GM23248 (cell line): Measurements from ENCODE around the gene IGF2. TPM values are rescaled to one million over a fixed set of nuclear protein-coding genes. Genes with fewer than 3 reads are reported as not detected.

Source experiments
- DNase-seq: peaks from one replicate; pipeline ENCODE4 v3.0.0-alpha.2; 2015
- H2AFZ ChIP-seq: fragments of 200-600 bp; sonication (generic); 2 replicates; pipeline ENCODE4 v1.6.1; 2016; ENCODE audit warnings: antibody characterized with exemption
- H3F3A ChIP-seq: fragments of 200-600 bp; sonication (generic); 2 replicates; pipeline ENCODE4 v1.6.1; 2016; ENCODE audit warnings: mild to moderate bottlenecking, antibody characterized with exemption, mixed run types; ENCODE audit not compliant: insufficient read depth
- H3K27ac ChIP-seq: fragments of 200-600 bp; sonication (generic); 2 replicates; pipeline ENCODE4 v1.5.1; 2016; ENCODE audit warnings: mild to moderate bottlenecking
- H3K27me3 ChIP-seq: fragments of 200-600 bp; sonication (generic); replicated peaks from 2 replicates; pipeline ENCODE4 v1.6.1; 2016; ENCODE audit warnings: mild to moderate bottlenecking; ENCODE audit not compliant: insufficient read depth
- H3K36me3 ChIP-seq: fragments of 200-600 bp; sonication (generic); 2 replicates; pipeline ENCODE4 v1.6.1; 2016; ENCODE audit warnings: low read depth, mild to moderate bottlenecking
- H3K4me1 ChIP-seq: fragments of 200-600 bp; sonication (generic); 2 replicates; pipeline ENCODE4 v1.6.1; 2016; ENCODE audit warnings: mild to moderate bottlenecking; ENCODE audit not compliant: insufficient read depth
- H3K4me2 ChIP-seq: fragments of 200-600 bp; sonication (generic); one replicate; pipeline ENCODE4 v1.6.1; 2016; ENCODE audit warnings: mild to moderate bottlenecking; ENCODE audit not compliant: unreplicated experiment
- H3K4me3 ChIP-seq: fragments of 200-600 bp; sonication (generic); 2 replicates; pipeline ENCODE4 v1.5.1; 2016; ENCODE audit warnings: mild to moderate bottlenecking
- H3K79me2 ChIP-seq: fragments of 200-600 bp; sonication (generic); 2 replicates; pipeline ENCODE4 v1.6.1; 2016; ENCODE audit warnings: mild to moderate bottlenecking; ENCODE audit not compliant: insufficient read depth
- H3K9ac ChIP-seq: fragments of 200-600 bp; sonication (generic); 2 replicates; pipeline ENCODE4 v1.6.1; 2016; ENCODE audit warnings: mild to moderate bottlenecking
- H3K9me2 ChIP-seq: fragments of 200-600 bp; sonication (generic); 2 replicates; pipeline ENCODE4 v1.6.1; 2016; ENCODE audit warnings: mixed run types, mild to moderate bottlenecking, moderate library complexity; ENCODE audit not compliant: insufficient read depth
- H3K9me3 ChIP-seq: fragments of 200-600 bp; sonication (generic); one replicate; pipeline ENCODE4 v1.6.1; 2017; ENCODE audit warnings: low read depth
- H4K20me1 ChIP-seq: fragments of 200-600 bp; sonication (generic); 2 replicates; pipeline ENCODE4 v1.6.0; 2016; ENCODE audit not compliant: insufficient read depth
- EZH2 ChIP-seq: fragments of 200-600 bp; sonication (generic); IDR thresholded peaks from 2 replicates; pipeline ENCODE4 v1.6.1; 2018; ENCODE audit warnings: antibody characterized with exemption, mild to moderate bottlenecking; ENCODE audit not compliant: insufficient read depth, poor library complexity, severe bottlenecking
- EZH2phosphoT487 ChIP-seq: fragments of 200-600 bp; sonication (generic); IDR thresholded peaks from 2 replicates; pipeline ENCODE4 v1.6.1; 2018; ENCODE audit warnings: antibody characterized with exemption, moderate library complexity, mild to moderate bottlenecking, low read depth; ENCODE audit not compliant: insufficient read depth
- WGBS, 2 experiments: methylation state at CpG; one replicate each; pipeline ENCODE4 v1.1.6; 2015 to 2017; ENCODE audit warnings: low lambda C conversion rate in 2 of 2, low coverage in 1 of 2; ENCODE audit errors: missing lambda C conversion rate in 2 of 2; 5-methylcytosine and 5-hydroxymethylcytosine counted together
- in situ Hi-C: fragments of 300-500 bp; cut with MboI; formaldehyde crosslinking; loops from 2 replicates; pipeline ENCODE4 v1.15.0; 2020
- polyA plus RNA-seq: library from polyadenylated mRNA; unstranded; fragments of >200 nt; fragmentation: Nextera tagmentation; extraction: Ambion mirVana; gene quantifications from 2 replicates; pipeline ENCODE4 v1.2.1, GENCODE V29; 2016
- total RNA-seq: library from RNA; depleted of rRNA; stranded (reverse); fragments of >200 nt; shearing (Covaris generic); gene quantifications from 2 replicates; pipeline ENCODE4 v1.2.3, GENCODE V29; 2014

IGF2 gene
- total and polyA plus RNA-seq, 2 experiments from 2014 or later = 0.06 TPM; not detected in 1

DNA sequence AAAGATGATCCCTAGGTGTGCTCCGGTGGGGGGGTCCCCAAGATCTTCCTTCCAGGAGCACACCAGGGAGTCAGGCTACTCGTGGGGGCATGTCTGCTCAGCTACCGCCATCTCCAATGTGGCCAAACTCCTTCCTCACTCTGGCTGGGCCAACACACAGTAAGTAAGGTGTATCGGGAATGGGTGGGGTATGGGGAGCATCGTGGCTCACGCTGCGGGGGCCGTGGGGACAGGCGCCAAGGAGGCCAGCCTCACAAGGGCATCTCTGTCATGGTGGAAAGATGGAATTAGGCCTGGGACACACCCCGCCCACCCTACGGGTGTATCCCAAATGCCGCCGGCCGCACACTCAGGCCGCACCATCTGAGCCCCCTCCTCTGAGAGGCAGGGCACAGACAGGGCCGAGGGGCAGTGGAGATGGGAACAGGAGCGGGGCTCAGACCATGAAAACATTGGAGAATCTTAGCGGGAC, 8.3 kb downstream of the IGF2 start:
- Histone ChIP-seq H3K79me2 (no peaks in the 10 kb centered on the region), H3K9me3 (no peaks in the 10 kb centered on the region), H3K27me3 (peaks cover 9% of the 10 kb centered on the region), H3K36me3 (no peaks in the 10 kb centered on the region), H3K4me1 (no peaks in the 10 kb centered on the region), H2AFZ (no peak overlapping the region), H3K9me2 (no peaks in the 10 kb centered on the region), H3K9ac (no peak overlapping the region), H3K4me2 (no peak overlapping the region), H4K20me1 (no peaks in the 10 kb centered on the region), H3K27ac (no peak overlapping the region), H3F3A (no peaks in the 10 kb centered on the region), H3K4me3 (no peak overlapping the region)
- WGBS, 2 experiments = 72 to 82% methylated on average over 13 to 18 of the region's 18 CpGs
- DNase-seq = no peak
- in situ Hi-C loops = no loop called here
- no peak for TF ChIP-seq EZH2phosphoT487
- TF ChIP-seq EZH2 = no peak

DNA sequence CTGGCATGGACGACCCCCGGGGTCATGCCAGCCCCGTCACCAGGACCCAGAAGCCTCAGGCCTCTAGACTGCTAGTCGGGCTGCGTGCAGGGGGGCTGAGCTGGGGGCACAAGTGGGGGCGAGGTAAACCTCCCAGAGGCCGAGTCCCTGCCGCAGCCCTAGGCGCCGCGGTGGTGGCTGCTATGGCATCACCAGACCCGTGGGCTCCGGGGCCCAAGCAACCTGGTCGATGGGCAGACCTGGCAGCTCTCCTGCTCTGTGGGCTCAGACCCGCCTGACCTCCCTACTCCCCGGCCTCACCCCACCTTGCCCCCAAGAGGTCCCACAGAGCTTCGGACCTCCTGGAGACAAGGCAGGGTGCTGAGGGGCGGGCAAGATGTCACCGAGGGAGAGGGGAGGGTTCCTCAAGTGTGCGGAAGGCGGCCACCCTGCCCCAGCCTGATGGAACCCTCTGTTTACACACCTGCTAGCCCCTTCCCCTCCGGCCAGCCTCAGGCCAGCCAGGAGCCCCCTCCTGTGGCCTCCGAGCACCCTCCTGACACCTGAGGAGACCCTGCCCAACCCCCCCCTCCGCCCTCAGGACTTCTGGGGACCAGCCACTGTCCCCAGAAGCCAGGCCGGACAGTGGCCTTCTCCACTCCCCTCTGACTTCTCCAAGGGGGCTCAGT, 9.4 kb downstream of the IGF2 start:
- H3K36me3 ChIP-seq = no peaks in the 10 kb centered on the region
- H3K9me2 ChIP-seq = no peaks in the 10 kb centered on the region
- H3K27me3 ChIP-seq = peaks cover 9% of the 10 kb centered on the region
- no peaks in the 10 kb centered on the region for H3F3A ChIP-seq
- H3K9ac ChIP-seq = no peak overlapping the region
- H3K4me2 ChIP-seq = no peak overlapping the region
- no peak overlapping the region for H2AFZ ChIP-seq
- H3K4me1 ChIP-seq = no peaks in the 10 kb centered on the region
- no peak overlapping the region for H3K4me3 ChIP-seq
- H3K9me3 ChIP-seq = no peaks in the 10 kb centered on the region
- no peaks in the 10 kb centered on the region for H4K20me1 ChIP-seq
- 75 to 85% methylated on average over 10 to 25 of the region's 25 CpGs for WGBS, 2 experiments
- H3K79me2 ChIP-seq = no peaks in the 10 kb centered on the region
- in situ Hi-C loops = no loop called here
- DNase-seq = no peak
- TF ChIP-seq EZH2 = no peak
- no peak for TF ChIP-seq EZH2phosphoT487
- H3K27ac ChIP-seq = no peak overlapping the region

DNA sequence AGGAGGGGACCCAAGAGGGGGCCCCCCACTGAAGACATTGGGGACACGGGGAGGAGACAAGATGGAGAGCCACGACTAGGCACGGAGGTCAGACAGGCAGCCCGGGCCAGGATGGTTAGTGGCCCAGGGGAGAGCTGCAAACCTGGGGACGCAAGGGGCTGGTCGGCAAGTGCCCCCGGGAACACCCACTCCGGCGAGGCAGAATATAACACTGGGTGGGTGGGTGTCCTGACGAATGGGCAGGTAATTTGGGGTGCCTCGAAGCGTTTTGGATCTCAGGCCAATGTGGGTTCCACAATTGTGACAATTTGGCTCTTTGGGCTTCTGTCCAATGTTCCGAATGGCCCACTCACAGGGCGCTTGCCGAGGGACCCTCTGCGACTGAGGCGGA, 9.9 kb downstream of the IGF2 start:
- no peak overlapping the region for H2AFZ ChIP-seq
- H3K4me2 ChIP-seq = no peak overlapping the region
- 75 to 76% methylated on average over 17 of the region's 17 CpGs for WGBS, 2 experiments
- H3F3A ChIP-seq = no peaks in the 10 kb centered on the region
- H3K9me3 ChIP-seq = no peaks in the 10 kb centered on the region
- TF ChIP-seq EZH2phosphoT487 (no peak), EZH2 (no peak)
- no peak overlapping the region for H3K4me3 ChIP-seq
- H3K9me2 ChIP-seq = no peaks in the 10 kb centered on the region
- DNase-seq = no peak
- H3K9ac ChIP-seq = no peak overlapping the region
- H4K20me1 ChIP-seq = no peaks in the 10 kb centered on the region
- no peaks in the 10 kb centered on the region for H3K36me3 ChIP-seq
- H3K4me1 ChIP-seq = no peaks in the 10 kb centered on the region
- peaks cover 9% of the 10 kb centered on the region for H3K27me3 ChIP-seq
- no peak overlapping the region for H3K27ac ChIP-seq
- H3K79me2 ChIP-seq = no peaks in the 10 kb centered on the region
- in situ Hi-C loops = no loop called here

DNA sequence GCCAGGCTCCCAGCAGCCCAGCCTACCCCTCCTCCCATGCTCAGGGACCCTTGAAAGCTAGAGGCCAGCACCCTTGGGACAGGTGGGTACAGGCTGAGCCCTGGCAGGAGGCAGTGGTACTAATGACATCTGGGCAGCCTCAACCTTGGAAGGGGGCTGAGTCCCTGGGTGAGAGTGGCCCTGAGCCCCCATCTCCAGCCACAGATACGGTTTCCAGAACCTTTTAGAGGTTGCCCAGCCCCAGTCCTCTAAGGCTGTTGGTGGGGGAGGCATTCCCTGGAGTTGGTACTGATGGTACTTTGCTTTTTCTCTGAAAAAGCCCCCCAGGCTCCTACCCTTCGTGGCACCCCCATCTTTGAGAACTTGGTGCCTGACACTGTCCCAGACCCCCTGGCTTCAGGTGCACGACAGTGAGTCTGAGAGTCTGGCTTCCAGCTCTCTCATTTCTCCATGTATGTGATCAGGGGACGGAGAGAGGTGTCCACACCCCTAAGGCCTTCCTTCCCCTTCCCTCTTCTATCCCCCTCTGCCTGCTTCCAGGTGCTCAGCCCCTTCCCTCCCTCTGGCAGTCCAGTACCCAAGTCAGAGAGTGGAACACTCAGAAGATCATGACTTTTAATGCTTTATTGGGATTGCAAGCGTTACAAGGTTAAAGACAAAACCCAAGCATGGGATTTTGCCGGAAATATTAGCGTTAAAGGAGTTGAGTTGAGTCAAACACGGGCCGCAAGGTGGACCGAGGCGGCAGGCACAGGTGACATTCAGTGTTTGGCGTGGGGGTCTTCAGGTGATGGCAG, 10.5 kb downstream of the IGF2 start:
- in situ Hi-C loops = no loop called here
- WGBS, 2 experiments = 51 to 57% methylated on average over 12 of the region's 12 CpGs
- Histone ChIP-seq H4K20me1 (no peaks in the 10 kb centered on the region), H3K4me3 (no peak overlapping the region), H3F3A (no peaks in the 10 kb centered on the region), H2AFZ (no peak overlapping the region), H3K4me1 (no peaks in the 10 kb centered on the region), H3K79me2 (no peaks in the 10 kb centered on the region), H3K27me3 (peaks cover 9% of the 10 kb centered on the region), H3K27ac (no peak overlapping the region), H3K9ac (no peak overlapping the region), H3K9me3 (no peaks in the 10 kb centered on the region), H3K9me2 (no peaks in the 10 kb centered on the region), H3K36me3 (no peaks in the 10 kb centered on the region), H3K4me2 (no peak overlapping the region)
- DNase-seq = no peak
- TF ChIP-seq EZH2 (no peak), EZH2phosphoT487 (no peak)
